ENCODE results near the gene HOXA3.

The HOXA3 gene

DNA sequence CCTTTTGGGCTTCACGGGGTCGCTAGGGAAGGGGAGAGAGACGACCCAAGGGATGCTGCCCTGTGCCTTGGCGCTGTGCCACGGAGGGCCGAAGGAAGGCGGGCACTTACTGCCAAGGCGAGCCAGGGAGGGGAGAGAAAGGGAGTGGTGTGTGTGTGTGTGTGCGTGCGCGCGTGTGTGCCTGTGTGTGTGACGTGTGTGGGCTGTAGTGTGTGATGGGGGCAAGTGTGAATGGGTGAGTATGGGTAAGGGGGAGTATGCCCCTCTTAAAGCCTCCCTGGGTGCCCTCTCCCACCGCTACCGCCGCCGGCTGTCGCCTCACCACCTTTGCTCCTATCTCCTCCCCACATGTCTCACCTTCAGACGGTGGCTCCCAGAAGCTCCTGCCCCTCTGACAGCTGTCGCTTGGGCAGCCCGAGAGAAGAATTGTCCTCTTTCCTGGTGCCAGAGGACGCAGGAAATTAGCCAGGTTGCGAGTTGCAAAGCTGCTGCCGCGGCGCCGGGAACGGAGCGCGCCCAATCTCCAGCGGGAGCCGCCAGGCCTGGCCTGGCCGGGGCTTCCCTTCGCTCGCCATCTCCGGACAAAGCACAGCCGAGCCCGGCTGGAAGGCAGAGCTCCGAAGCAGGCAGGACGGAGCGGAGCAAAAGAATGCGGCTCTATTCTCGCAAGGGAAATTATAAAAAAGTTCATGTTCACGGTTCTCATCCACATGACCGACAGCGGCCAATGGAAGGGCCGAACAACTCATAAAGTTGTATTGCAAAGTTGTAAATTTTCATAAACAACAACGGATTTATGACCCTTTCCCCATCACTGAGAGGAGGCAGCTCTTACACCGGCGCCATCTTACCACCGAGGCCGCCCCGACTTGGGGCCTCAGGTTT, at the start of gene HOXA3:
TSS of gene HOXA3 (minus strand) at position 653 of the 885 bp plus-strand sequence. CDS start 41,943 bp downstream, outside the sequence.
- DNase-seq (ENCODE audit: low read depth in 2 of 2) = no peak

DNA sequence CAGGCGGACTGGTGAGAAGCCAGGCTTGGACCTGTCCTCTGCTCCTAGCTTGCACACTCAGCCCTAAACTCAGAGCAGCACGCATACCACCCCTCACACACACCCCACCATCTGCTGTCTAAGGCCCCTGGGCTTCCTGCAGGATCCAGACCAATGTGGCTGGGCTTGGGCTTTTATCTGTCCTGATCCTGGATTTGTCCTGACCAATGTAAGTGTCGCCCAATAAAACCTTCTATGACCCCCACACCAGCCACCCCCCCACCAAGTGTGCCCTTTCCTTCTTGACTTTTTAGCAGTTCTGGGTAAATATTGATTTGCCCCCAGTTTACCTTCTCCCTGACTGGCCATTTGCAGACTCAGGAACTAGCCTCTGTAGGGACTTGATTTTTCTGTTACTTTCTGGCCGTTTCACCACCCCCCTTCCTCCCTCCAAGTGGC, 49.2 kb upstream of the HOXA3 start:
- DNase-seq (ENCODE audit: low read depth in 2 of 2) = no peak

DNA sequence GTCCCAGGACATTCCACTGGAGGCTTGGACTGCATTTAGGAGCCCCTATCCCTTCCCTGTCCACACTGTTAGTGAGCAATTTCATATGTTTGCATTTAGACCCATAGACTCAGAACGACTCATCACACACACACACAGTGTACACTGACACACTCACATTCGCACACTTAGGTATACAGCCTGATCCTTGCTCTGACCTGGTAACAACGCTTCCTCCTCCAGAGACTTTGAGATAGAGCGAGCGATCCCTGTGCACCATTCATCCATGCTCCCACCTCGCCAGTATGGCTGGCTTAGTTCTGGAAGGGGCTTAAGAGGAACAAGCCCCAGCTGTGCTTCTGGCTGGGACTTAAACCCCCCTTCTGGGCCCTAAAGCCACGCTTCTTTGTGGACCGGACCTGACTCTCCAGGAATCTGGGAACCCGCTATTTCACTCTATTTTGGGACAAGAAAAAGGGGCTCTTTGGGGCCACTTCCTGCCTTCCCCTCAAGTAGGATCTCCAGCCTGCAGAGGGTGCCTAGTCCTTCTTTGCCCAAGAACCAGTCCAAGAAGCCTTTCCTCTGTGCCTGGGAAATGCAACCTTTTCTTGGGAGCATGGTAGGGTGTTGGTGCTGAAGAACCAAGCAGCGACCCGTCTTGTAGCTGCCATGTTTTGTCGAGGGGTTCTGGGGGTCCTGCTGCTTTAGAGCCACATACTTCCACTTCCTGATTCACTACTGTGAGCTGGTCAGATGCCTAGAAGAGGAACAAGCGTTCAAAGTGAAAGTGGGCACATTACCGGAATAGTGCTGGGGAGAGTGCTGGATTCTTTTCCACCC, 48.6 kb upstream of the HOXA3 start:
- DNase-seq (ENCODE audit: low read depth in 2 of 2) = no peak

DNA sequence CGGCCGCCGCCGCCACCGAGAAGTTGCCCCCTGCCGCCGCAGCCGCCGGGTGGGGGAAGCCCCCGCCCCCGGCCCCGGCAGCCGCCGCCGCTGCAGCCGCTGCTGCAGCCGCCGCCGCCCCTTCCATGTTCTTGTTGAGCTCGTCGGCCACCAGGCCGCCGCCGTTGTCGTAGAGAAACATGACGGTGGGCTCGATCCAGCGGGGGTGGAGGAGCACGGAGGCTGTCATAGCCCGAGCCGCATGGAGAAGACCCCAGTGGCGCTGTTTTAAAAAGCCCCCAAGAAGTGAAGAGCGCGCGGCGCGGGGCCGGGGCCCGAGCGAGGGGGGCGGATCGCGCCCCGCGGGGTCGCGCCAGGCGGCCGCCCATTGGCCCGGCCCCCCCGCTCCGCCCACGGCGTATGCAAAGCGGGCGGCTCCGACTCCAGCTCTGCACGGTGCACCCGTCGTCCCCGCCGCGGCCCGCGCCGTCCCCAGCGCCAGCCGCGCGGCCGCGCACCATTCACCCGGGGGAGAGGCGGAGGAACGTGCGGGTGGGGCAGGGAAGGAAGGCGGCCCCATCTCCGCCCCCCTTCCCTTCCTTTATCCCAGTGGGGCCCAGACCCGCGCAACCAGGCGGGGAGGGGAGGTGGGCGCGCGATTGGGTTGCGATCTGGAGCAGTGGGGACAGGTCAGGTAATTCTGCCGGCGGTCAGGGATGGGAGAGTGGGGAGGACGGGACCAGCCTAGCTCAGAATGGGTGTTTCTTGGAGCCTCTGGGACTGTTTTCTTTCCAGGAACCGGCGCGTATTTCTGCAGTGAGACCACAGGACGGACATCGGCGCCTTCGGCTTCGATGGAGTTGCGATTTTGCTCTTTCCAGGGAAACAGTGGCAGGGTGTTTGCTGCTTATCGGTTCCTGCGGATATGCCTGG, 47.7 kb upstream of the HOXA3 start, which contains the start of gene HOXA13:
TSS of gene HOXA13 (minus strand) at position 243 of the 912 bp plus-strand sequence. CDS start at position 229, 14 bp downstream.
- no peak for DNase-seq (ENCODE audit: low read depth in 2 of 2)

DNA sequence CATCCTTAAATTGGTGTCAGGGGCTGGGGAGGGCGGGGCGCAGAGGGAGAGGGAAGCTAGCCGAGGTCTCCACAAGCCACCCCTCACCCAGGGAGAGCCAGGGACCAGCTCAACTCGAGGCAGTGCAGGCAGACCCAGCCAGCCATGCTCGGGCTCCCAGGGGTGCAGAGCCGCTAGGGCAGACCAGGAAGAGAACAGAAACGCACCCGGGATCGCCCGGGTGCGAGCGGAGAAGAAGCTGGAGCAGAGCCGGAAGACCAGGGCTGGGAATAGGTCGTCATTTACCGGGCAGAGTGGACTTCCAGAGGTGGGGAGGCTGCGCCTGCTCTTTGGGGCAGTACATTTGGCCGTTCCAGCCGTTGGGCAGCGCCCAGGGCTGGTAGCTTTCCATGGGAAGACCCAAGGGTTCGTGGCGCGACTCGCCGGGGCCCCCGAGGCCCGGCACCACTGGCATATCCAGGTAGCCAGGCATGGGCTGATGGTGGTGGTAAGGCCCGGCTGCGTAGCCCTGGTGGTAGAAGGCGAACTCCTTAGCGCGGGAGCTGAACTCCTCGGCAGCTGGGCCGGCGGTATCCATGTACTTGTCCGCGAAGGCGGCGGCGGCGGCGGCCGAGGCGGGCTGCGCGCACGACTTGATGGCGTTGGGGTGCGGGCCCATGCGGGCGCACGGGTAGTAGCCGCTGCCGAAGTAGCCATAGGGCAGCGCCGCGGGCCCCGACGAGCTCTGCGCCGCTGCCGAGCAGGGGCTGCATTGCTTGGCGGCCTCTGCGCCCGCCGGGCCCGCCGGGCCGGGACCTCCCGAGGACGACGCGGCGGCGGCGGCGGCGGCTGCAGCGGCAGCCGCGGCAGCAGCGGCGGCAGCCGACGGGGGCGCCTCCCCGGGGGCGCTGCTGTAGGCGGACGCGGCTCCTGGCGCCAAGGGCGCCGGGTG, 46.8 kb upstream of the HOXA3 start:
- no peak for DNase-seq (ENCODE audit: low read depth in 2 of 2)

DNA sequence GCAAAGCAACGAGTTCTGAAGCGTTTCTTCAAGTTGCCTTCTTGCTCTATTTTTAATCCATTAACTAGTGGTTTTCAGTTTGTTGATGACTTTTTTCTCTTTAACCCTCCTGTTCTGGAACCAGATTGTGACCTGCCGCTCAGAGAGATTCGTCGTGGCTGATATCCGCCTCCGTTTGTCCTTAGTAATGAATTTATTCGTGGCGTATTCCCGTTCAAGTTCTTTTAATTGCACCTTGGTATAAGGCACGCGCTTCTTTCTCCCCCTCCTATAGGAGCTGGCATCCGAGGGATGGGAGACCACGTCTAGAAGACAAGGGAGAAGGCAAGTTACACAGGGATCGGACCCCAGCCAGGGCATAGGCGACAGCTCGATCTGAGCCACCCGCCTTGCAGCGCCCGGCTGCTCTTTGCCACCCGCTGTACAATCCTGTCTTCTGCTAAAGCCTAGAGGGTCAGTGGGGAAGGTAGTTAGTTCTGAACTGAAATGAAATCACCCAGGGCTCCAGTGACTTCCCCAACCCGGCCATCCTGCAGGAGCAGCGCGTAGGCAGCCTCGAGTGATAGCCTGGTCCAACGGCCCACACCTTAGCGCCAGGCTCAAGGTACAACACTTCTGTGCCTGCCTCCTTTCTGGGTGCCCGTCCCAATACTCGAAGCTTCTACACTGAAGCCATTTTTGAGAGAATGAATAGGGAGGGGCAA, 45.9 kb upstream of the HOXA3 start:
- no peak for DNase-seq (ENCODE audit: low read depth in 2 of 2)

DNA sequence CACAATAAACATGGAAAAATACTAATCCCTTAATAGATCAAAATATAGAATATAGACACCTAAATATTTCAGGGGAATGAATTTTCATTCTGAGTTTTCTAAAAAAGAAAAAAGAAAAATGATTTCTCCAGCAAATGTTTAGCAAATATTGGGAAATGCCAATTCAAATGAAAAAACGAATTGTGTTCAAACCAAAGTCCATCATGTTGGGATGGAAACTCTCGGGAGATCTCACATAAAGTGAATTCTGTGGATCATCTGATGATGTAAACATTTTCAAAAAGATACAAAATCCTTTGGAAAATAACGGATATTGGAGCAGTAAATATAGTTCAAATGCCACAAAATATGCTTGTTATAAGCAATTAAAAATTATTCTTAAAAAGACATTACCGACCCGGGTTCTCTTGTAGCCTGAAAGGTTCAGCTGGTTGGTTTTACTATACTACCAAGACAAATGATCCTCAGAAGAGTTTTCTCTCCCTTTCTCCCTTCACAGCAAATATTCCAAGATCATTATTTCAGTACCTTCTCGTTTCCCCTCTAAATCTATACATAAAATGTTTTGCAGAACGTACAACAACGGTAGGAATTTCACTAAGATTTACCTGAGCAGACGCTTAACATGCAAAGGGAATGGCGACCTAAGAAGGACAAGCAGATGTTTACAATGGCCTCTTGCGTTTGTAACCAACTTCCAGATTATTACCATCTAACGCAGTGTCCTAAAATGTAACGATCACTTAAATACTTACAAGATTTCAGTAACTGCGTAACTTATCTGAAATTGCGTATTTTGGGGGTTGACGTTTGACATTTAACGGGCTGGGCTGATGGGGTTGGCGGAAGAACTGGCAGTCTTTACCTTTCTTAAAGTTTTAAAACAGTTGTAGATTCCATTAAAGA, 45.0 kb upstream of the HOXA3 start:
- no peak for DNase-seq (ENCODE audit: low read depth in 2 of 2)

DNA sequence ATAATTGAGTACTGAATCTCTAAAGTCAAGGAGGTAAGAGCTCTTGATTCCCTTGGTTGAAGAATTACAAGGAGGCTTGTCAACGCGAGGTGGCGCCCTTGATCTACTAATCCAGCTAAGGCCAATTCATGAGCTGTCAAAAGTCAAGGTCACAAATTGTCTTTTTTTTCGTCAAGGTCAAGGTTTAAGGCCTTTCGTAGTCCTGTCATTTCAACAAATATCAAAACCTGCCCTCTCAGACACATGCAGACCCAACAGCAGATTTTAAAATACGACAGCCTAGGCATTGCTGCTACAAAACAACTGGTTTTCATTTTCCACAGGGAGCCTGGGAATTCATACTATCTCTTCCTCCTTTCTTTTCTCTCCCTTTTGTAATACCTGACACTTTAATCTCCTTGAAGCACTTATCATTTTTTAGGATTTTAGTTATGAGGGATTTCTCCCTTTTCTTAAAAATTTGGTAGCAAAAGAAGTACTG, 43.9 kb upstream of the HOXA3 start:
- peak; percentile 53 to 84 for DNase-seq (ENCODE audit: low read depth in 2 of 2)

DNA sequence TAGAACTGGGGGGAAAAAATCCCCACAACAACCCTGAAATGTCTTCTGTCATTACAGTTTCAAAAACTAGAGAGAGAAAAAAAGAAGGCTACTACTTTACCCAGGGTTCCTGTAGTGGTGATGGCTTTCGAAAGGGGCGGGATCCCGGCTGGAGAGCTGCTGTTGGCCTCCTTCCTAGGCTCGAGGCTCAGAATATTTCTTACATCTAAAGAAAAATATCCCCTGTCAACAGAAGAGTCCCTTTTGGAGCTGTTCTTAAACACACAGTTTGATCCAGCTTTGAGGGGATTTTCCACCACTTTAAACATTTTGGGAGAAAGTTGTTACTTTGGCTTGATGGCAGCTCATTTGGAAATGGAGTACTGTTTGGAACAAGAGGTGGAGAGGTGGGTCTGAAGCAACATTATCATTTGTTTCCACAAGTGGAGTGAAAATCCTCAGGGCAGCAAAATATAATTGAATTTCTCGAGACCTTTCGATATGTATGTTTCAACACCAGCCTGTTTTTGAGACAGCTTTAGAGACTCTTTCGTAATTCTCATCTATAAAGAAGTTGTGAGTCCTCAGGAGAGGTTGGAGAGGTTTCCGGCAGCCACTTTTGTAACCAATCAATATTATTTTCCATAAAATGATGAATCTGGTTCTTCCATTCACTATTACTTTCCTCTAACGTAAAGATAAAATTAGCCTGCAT, 42.5 kb upstream of the HOXA3 start:
- DNase-seq (ENCODE audit: low read depth in 2 of 2) = no peak

DNA sequence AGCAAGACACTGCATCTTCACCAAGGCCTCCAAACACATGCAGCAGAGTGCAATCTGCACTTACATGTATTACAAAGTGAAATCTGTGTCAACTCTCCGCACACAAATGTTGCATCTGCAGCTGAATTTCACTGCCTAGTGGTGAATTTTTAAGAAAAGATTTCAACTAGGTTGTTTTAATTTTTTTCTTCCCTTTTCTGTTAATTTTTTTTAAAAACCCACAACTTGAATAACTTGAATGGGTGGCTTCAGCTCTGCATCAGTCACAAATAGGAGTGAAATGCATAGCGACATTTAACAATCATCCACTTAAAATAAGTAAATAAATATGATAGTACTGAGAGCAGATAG, 41.6 kb upstream of the HOXA3 start:
- no peak for DNase-seq (ENCODE audit: low read depth in 2 of 2)

DNA sequence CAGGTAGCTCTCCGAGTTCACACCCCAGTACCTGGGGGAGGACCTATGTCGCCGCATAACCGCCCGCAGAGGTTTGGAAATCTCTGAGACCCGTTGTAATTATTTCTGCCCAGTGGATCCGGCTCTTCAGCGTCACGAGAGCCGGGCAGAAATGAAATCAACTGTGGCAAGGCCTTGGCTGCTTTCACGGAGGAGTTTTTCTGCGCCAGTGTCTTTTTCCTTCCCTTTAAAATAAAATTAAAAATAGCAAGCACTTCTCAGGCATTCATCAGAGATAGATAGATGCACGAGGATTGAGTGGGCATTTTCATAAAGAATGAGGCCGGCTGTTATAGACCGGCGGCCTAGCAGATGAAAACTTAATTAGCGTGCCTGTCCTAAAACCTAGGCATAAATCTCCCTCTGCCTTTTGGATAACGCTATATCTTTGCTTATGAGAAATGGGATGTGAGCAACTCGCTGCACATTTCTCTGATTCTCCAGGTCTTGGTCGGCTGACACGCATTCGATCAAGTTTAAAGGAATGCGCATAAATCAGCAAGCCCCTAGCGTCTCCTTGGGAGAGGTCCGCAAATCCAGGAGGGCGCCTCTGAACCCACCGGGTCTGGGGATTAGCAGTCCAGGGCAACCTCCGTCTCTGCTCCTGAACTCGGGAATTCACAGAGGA, 41.1 kb upstream of the HOXA3 start:
- DNase-seq (ENCODE audit: low read depth in 2 of 2) = no peak

DNA sequence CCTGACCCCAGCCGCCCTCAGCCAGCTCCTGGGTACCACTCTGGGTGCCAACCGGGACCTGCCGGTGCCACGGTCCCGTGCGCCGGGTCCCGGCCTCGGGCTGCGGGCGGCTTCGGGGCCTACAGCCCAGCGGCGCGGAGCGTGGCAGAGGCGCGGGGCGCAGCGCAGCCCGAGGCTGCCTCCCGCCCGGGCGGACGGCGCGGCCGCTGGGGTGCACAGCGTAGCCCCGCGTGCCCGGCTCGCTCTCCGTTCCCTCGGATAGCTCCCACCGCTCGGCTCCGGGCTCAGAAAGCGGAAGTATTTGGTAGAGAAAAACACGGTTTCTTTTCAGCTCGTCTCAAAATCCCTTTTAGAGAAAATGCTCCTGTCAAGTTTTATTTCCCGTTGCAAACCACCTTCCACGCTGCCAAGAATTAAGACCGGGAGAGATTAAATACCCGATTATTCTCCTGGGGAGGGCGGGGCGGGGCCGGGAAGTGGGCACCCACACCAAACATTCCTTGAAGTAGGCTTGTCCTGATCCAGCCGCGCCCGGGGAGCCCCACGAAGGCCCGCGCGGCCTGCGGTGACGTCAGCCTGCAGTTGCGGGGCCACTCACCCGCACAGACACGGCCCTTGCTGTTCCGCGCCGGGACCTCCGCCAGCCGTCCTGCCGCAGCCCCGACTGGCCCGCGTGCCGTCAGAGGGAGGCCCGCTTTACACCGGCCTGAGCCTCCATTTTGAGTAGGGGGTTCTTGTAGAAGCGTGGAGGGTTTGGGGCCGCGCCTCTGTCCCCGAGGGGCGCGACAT, 40.4 kb upstream of the HOXA3 start:
- no peak for DNase-seq (ENCODE audit: low read depth in 2 of 2)

DNA sequence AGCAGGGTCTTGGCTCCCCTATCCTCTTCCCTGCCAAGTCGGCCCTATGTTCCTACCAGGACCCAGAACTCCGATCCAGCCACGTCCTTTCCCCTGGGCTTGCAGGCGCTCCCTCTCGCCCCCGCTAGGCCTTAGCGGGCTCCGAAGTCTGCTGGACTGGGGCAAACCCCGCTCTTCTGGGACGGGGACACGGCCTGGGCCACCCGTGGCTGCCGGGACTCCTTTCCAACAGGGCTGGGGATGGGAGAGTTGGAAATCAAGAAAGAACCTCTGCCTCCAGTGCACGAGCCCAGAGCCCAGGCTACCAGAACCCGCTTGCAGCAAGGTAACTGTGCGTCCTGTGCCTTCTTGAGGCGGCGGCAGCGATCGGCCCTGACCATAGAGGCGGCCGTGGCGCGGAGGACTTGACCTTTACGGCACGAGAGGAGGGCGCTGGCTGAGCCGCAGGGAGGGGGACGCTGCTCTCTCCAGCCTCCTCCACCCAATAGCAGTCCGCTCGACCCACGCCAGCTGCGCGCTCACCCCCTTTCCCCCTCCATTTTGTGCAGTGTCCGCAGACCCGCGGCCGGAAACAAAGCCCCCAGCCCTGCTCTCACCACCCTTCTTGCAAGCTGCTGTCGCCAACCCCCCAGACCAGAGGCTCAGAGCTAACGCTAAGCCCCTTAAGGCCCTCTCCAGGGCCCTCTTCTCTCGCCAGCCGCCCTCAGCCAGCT, 39.6 kb upstream of the HOXA3 start:
- no peak for DNase-seq (ENCODE audit: low read depth in 2 of 2)

DNA sequence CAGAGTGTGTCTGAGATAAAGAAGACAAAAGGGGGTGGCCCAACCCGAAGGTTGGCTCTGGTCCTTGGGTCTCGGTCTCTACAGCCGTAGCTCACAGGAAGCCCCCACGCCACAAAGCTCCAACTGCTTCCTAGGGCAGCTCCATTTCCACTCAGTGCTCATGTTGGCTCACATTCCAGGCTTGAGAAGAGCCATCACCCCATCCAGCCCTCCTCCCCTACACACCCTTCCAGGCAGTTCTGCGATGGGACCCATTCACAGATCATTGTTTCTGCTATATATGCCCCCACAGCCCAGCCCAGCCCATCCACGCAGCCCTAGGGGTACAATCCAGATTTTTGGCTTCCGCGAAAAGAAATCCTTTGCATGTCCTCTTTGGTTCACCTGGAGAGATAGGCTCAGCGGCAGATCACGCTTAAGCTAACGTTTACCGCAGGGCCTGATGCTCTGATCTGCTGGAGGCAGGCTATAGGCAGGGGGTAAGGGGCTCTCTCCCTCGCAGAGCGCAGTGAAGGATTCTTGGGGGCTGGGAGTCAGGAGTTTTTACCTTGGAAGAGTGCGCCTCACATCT, 38.9 kb upstream of the HOXA3 start:
- DNase-seq (ENCODE audit: low read depth in 2 of 2) = no peak

DNA sequence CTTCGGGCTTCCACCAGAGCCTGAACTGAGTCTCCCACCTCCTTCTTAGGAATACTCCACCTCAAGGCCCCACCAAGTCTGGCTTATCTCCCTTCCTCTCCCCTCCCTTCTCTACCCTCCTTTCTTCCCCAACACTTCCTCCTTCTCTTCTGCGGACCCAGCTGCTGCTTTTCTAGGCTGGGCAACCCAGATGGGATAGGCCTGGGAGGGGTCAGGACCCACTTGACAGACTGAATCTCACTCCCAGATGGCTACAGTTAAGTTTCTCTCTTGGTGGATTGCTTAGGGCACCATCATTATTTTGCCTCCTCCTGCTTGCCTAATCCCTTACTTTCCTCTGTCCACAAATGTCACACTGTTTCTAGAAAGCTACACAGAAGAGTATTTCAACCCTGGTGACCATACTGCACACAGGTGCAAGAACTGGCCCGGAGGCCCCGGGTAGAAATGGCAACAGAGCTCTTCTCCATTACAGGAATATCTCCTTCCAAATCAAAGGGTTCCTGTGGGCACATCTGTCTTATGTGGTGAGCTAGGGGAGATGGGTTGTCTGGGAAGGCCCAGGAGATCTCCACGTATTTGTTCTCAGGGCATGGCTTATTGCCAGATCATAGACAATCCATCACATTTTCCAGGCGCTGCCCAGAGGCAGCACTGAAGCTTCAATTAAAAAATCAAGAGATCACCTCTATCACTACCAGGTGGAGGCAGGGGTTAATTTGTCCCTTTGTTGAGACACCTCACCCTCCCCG, 37.8 kb upstream of the HOXA3 start:
- no peak for DNase-seq (ENCODE audit: low read depth in 2 of 2)

Measured in stimulated activated CD8-positive, alpha-beta memory T cell treated with anti-CD3 and anti-CD28 coated beads, Interleukin-7, amount 100 ng/mL, for 1 hour (primary cell).